ENCODE measurements around the gene CFAP68.
A peak's percentile ranks its signal among the peaks of the same experiment; 100 is the strongest.
"Not testable (repeated sequence)": the region's sequence is repeated elsewhere in the genome, so short reads cannot be mapped to it uniquely, and the experiment has no call there.

Gene CFAP68

GRCh38 chr11:111917788-111918187 is 38.4 kb downstream of the CFAP68 start:
- DNase-seq (ENCODE audit: low read depth, low spot score), result no peak

GRCh38 chr11:111918390-111919256 is 39.3 kb downstream of the CFAP68 start, which contains the start of gene C11orf52:
Gene C11orf52, plus strand, starts transcription at chr11:111918913. Its CDS starts 60 bp downstream, at chr11:111918973.
- no peak for DNase-seq (ENCODE audit: low read depth, low spot score)

- DNase-seq (ENCODE audit: low read depth, low spot score), result no peak
Measured at GRCh38 chr11:111920908-111921307, 41.6 kb downstream of the CFAP68 start.

- no peak for DNase-seq (ENCODE audit: low read depth, low spot score)
Measured at GRCh38 chr11:111921541-111922230, 42.3 kb downstream of the CFAP68 start.

GRCh38 chr11:111922803-111923202 is 43.5 kb downstream of the CFAP68 start:
- peak; percentile 73 for DNase-seq (ENCODE audit: low read depth, low spot score)

GRCh38 chr11:111923351-111923788 is 44.0 kb downstream of the CFAP68 start:
- DNase-seq (ENCODE audit: low read depth, low spot score), result peak; percentile 44

- no peak for DNase-seq (ENCODE audit: low read depth, low spot score)
Measured at GRCh38 chr11:111923951-111924350, 44.6 kb downstream of the CFAP68 start.

GRCh38 chr11:111925953-111926352 is 46.6 kb downstream of the CFAP68 start:
- no peak for DNase-seq (ENCODE audit: low read depth, low spot score)

GRCh38 chr11:111926505-111927391 is 47.4 kb downstream of the CFAP68 start:
- peak; percentile 99 for DNase-seq (ENCODE audit: low read depth, low spot score)

GRCh38 chr11:111930472-111930871 is 51.1 kb downstream of the CFAP68 start:
- DNase-seq (ENCODE audit: low read depth, low spot score), result no peak

- no peak for DNase-seq (ENCODE audit: low read depth, low spot score)
Measured at GRCh38 chr11:111932611-111932950, 53.2 kb downstream of the CFAP68 start.

- not testable (repeated sequence) for DNase-seq (ENCODE audit: low read depth, low spot score)
Measured at GRCh38 chr11:111933176-111933575, 53.8 kb downstream of the CFAP68 start.

- no peak for DNase-seq (ENCODE audit: low read depth, low spot score)
Measured at GRCh38 chr11:111933872-111934271, 54.5 kb downstream of the CFAP68 start.

GRCh38 chr11:111934306-111934705 is 55.0 kb downstream of the CFAP68 start:
- DNase-seq (ENCODE audit: low read depth, low spot score), result no peak
